Uterine smooth muscle cell (primary cell): ENCODE measurements around the gene LAMA2. TPM values are rescaled to one million over a fixed set of nuclear protein-coding genes. Genes with fewer than 3 reads are reported as not detected.

ENCODE experiments used
- total RNA-seq: library from RNA; depleted of rRNA; stranded (reverse); fragments of >200 nt; gene quantifications from 2 replicates; pipeline ENCODE4 v1.2.3, GENCODE V29; 2014

The LAMA2 gene, protein sequence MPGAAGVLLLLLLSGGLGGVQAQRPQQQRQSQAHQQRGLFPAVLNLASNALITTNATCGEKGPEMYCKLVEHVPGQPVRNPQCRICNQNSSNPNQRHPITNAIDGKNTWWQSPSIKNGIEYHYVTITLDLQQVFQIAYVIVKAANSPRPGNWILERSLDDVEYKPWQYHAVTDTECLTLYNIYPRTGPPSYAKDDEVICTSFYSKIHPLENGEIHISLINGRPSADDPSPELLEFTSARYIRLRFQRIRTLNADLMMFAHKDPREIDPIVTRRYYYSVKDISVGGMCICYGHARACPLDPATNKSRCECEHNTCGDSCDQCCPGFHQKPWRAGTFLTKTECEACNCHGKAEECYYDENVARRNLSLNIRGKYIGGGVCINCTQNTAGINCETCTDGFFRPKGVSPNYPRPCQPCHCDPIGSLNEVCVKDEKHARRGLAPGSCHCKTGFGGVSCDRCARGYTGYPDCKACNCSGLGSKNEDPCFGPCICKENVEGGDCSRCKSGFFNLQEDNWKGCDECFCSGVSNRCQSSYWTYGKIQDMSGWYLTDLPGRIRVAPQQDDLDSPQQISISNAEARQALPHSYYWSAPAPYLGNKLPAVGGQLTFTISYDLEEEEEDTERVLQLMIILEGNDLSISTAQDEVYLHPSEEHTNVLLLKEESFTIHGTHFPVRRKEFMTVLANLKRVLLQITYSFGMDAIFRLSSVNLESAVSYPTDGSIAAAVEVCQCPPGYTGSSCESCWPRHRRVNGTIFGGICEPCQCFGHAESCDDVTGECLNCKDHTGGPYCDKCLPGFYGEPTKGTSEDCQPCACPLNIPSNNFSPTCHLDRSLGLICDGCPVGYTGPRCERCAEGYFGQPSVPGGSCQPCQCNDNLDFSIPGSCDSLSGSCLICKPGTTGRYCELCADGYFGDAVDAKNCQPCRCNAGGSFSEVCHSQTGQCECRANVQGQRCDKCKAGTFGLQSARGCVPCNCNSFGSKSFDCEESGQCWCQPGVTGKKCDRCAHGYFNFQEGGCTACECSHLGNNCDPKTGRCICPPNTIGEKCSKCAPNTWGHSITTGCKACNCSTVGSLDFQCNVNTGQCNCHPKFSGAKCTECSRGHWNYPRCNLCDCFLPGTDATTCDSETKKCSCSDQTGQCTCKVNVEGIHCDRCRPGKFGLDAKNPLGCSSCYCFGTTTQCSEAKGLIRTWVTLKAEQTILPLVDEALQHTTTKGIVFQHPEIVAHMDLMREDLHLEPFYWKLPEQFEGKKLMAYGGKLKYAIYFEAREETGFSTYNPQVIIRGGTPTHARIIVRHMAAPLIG (N-terminal part only)
- total RNA-seq: 58.3 and 109 TPM in 2 replicates

GRCh38 chr6:128882991-128883611 is at the start of gene LAMA2:
LAMA2 (plus strand) TSS chr6:128883138; CDS start chr6:128883246, 108 bp downstream.

